Endothelial cell of hepatic sinusoid (primary cell): ENCODE results near the gene SLC6A2.

Source experiments
- in situ Hi-C: cut with HindIII; loops from 2 replicates; pipeline ENCODE4 v1.10.0; 2017; ENCODE audit warnings: low sequenced_read_pairs

SLC6A2 gene

DNA sequence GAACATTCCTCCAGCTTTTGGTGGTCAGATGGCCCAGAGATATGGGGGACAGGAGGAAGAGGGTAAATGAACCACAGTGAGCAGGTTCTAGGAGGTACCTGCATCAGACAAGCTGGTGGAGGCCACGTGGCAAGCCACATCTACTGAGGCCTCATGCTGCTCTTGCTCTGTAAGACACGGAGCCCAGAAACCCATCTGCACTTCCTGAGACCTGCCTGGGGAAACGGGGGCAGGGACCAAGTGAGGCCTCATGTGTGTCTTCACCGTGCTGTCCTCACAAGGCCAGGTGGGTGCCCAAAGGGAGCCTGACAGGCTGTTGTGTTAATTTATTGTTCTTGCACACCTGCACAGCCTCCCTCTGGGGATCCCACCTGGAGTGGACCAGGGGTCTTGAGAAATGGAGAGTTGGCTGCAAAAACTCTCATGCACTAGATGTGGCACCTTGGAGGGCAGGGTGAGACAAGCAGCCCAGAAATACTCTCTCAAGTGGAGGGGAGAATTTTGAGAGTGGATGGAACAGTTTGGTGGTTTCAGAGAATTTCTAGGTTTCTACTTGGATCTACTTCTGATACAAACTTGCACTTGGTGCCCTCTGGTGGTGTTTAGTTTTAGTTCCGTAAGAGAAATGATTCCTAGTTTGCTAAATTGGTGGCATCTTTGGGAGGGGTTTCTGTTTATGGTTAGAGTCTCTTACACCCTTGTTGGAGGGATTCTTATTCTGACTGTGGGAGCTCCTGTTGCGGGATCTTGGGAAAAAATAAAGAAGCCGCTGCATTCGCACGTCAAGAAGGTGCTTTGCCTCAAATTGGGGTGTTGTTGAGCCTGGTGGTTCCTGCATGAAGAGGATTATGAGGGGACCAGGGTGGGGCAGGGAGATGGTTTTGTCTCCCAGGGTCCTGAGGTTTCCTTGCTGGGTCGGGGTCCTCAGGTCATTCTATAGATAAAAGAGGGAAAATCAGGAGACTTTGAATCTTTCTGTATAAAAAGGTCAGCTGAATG is 47.5 kb downstream of the SLC6A2 start:
- in situ Hi-C loops: no loop called here

DNA sequence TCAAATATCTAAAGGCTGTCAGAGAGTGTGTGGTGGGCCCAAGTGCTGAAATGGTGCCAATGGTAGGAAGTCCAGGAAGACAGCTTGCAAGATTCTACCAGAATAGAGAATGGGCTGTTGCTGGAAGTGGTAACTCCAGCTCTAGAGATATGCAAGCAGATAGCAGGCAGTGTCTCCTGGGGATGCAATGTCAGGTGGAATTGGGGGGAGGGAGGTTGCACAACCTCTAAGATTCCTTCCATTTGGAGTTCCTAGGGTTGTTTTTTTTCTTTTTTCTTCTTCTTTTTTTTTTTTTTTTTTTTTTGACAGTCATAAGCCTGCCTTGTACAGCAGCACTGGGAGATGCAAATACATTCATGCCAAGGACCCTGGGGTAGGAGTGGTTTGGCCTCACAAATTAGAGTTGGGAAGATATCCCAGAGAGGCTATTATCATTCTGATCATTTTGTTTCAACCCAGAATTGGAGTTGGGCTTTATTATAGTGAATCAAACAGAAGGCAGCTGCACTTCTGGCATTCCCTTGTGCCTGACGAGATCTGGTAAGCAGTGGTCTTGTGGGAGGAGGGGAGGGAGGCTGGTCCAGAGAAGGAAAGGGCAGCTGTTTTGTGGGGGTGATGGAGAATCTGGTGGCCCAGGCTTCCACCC is 51.1 kb downstream of the SLC6A2 start:
- in situ Hi-C loops: no loop called here

DNA sequence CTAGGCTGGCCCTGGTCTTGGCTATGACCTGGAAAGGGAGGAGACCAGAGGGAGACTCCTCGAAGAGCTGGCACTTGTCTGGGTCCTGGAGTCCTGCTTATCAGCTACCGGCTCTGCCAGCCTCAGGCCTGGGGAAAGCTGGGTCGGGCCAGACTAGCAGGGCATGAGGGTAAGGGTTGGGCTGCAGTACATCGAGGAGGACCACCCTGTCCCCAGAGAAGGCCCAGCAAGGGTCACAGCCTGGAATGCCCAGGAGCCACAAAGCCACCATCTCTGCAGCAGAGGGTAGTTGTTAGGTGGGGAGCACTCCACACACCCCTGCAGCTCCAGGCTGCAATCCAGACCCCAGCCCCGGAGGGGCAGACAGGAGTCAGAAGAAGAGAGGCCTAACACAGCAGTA is 54.0 kb downstream of the SLC6A2 start:
- in situ Hi-C loops: no loop called here

DNA sequence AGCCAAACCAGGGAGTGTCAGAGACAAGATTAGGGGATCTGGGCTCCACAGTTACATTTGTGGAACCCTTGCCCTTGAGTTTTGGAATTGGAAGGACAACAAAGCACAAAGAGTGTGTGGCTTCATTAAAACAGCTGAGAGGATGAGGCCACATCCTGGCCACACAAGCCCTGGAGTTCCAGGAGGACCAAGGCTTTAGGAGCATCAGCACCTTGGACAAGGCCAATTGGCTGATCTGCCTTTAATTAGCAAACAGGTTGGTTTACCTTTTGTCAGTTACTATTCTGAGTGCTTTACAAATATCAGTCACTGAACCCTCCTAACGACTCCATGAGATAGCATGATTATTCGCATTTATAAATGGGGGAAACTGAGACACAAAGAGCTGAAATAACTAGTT is 54.7 kb downstream of the SLC6A2 start:
- in situ Hi-C loops: no loop called here

DNA sequence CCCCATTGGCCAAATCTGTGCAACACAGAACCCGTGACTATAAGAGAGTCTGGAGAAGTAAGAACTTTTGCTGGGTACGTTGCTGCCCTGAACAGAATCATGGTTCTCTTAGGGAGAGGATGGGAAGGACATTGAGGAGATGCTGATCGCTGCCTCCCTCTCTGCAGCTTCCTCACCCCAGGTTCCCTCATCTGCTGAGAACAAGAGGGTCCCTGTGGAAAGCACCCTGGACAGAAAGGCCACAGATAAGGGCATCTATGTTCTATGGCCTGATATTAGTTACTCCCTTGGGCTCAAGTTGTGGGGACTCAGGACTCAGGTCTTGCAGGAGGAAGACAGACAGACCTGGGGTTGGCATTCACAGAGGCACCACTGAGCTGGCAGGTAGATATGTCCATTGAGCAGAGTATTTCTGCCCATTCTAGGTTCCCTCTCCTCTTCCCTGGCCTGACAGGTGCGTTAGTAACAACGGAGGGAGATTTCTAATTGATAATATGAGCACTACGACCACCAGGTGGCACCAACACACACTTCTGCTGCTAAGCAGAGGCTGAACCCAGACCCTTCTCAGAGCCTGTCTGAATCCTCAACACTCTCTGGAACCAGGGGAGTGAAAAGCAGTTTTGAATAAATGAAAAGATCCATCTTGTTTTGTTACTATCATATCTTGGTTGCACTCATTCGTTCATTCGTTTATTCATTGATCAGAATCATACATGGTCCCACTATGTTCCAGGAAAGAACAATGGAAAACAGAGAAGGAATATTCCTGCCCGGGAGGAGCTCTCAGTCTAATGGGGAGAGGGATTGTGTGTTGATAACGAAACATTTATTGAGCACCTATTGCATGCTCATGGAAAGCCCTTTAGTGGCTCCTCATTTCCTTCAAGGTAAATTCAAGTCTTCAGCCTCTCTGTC is 56.4 kb downstream of the SLC6A2 start:
- in situ Hi-C loops: no loop called here

DNA sequence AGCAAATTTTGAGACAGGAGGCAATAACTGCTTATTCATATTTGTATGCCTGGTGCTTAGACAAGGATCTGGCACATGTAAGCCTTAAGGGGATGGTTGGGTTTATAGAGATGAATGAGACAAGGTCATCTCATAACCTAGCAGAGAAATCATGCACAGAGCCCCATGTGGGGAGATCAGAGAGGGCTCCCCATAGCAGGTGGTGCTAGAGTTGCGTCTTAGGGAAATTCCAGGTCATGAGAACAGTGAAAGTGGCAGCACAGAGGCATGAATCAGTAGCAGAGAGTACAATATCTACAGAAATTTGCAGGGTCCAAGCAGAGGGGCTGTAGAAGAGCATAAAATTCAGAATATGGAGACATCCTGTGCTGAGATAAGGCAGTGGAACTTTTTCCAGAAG is 57.3 kb downstream of the SLC6A2 start:
- in situ Hi-C loops: no loop called here

DNA sequence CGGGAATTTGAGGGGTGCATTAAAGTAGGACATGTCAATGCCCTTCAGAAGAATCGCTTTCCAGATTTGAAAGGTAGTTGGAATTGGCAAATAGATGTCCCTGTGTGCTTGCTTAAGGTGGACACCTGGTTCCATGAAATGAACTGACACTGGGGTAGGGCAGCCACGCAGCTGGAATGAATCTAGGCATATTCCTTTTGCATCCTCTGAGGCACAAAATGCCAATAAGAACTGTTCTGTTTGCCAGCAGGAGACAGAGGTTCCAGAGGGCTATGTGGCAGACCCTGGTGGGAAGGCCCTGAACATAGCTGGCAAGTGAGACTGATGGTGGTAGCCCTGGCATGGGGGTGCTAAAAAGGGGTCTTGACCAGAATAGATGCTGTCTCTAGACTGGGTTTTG is 61.5 kb downstream of the SLC6A2 start:
- in situ Hi-C loops: no loop called here

DNA sequence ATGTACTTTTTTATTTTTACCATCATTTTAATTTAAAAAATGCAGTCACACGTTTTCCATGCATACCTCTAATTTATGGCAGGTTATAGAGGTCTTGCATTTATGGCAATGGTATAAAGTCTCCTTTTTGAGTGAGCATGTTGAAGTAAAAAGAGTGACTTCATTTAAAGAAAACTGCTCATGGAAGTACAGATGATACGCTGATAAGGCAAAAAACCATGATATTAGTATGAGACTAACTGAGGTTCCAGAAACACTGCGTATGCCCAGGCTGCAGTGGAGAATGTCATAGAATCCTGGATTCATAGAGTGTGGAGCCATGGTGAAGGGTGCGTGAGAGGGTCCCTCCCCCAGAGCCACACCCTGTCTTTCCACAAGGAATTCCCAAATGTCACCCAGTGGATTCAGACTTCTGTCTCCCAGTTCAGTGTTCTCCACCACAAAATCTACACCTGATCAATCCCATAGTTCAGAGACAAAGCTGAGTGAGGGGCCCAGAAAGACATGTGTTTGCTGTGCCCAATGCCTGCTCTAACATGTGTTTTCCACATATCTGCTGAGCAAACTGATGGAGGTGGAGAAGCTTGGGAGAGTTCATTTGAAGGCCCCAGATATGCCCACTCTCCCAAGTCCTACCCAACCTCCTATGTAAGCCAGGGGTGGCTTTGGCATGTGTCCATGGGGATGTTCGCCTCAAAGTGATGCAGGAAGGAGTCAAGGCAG is 69.4 kb downstream of the SLC6A2 start:
- in situ Hi-C loops: no loop called here

DNA sequence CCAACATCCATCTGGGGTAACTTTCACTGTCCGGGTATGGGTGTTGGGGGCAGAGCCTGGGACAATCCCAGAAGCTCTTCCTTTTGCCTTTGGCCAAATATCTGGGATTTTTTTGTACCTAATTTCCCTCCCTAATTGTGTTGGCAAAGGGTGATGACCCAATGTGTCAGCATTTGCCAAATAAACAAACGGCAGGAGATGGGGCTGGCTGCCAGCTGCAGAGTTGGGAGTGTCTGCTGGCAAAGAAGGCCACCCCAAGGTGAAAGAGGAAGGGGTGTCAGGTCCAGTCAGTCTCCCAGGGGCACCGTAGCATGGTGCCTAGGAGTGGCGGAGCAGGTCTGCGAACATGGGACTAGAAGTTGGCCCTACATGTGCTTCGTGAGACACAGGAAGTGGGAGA is 73.0 kb downstream of the SLC6A2 start:
- in situ Hi-C loops: no loop called here

DNA sequence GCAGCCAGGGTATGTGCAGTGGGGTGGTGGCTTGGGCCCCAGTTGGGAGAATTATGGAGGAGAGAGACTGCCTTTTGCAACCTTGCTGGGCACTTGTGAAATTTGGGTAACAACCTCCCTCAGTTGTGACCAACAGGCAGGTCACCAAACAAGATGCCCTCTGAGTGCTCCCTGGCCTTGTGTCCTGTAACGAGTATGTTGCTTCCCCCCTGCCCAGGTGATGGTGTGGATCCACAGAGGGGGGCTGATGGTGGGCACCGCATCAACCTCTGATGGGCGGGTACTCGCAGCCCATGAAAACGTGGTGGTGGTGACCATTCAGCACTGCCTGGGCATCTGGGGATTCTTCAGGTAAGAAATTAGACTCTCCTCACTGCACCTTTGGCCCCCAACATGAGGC is 74.3 kb downstream of the SLC6A2 start:
- in situ Hi-C loops: no loop called here

DNA sequence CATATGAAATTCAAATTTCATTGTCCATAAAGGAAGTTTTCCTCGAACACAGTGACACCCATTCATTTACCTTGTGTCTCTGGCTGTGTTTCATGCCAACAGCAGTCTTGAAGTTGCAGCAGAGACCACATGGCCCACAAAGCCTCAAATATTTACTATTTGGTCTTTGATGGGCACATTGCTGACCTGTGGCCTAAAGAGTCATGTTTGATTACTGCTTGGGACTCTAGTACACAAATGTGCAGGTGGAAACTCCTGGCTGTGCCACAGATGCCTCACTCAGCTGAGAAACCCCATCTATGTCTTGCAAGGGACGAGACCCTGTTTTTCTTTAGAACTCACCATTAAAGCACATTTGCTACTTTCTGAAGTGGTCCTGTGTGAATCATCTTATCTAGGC is 76.7 kb downstream of the SLC6A2 start:
- in situ Hi-C loops: no loop called here

DNA sequence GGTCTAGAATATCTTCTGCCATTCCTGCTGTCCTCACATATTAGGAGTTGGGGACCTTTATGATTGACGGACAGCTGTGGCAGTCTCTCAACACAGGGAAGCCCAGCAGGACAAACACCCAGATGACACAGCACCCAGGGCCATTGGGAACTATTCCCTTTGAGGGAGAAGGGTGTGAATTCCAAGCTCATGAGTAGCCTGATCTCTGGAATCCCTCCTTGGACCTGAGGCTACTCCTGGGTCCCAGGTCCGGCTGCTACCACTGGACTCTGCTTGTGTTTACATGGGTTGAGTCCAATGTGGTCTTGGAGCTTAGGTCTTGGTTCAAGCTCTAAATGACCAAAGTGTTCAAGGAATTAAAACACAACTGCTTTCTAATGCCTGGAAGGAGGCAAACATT is 78.9 kb downstream of the SLC6A2 start:
- in situ Hi-C loops: no loop called here

DNA sequence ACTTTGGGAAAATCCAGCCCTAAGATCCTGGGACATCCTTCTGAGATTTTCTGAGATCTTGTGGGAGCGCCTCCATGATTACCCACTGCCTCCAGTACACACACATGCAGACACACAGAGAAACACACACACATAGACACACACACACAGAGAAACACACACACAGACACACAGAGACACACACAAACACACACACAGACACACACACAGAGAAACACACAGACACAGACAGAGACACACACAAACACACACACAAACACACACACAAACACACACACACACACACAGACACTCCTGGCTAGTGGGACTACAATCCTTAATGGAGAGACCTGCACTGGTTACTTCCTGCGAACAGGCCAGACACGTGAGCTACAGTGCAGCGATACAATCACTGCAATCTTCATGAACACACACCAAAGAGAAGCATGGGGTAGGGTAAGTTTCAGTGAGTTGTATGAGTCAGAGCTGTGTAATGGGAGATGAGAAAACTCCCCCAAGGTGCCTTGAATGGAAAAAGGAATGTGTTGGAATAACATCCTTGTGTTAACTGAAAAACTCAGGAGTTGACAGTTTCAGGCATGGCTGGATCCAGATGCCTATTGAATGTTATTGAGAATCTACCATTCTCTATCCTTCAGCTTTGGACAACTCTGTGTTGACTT is 79.5 kb downstream of the SLC6A2 start:
- in situ Hi-C loops: no loop called here

DNA sequence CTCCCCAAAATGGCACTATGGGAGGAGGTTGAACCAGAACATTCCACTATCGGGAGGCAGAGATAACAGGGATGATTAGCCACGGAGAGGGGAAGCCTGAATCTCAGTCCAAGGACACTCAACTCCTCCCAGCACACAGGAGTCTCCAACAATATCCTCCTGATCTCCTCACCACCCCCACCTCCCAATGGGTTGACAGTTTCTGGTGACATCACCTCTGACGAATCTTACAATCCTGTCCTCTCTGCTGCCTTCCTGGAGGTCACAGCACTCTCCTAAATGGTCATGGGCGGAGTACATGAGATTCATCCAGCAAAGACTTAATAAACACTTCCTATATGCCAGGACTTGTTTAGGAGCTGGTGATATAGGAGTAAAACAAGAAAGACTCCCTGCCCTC is 80.9 kb downstream of the SLC6A2 start:
- in situ Hi-C loops: no loop called here

DNA sequence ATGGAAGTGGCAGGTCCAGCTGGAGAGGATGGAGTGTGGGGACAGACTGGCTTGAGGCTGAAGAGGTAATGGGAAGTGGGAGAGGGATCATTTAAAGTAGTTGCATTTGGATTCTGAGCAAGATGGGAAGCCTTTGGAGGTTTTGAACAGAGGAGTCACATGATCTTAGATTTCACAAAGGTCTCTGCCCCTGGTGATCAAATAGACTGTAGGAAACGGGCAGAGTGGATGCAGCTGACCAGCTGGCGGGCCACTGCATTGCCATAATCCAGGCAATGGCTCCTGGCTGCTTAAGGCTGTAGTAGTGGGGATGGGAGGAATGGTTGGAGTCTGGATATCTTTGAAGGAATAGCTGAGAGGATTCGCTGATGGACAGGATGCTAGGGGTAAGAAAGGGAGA is 81.5 kb downstream of the SLC6A2 start:
- in situ Hi-C loops: no loop called here

DNA sequence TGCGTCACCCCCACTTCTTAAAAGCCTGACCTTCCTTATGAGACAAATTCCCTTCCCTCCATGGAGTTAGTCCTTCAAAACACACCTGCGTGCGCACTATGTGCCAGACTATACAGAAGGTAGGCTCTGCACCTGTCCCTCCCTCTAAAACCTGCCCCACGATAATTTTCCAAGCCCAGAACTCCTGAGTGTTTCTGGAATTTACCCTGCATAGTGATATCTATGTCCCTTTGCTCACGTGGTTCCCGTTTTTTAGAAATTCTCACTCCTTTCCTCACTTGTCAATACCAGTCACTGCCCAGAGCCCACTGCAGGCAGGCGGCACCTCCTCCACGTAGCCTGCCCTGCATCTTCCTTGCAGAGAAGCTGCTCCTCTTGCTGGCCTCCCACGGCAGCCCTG is 82.2 kb downstream of the SLC6A2 start:
- in situ Hi-C loops: no loop called here

DNA sequence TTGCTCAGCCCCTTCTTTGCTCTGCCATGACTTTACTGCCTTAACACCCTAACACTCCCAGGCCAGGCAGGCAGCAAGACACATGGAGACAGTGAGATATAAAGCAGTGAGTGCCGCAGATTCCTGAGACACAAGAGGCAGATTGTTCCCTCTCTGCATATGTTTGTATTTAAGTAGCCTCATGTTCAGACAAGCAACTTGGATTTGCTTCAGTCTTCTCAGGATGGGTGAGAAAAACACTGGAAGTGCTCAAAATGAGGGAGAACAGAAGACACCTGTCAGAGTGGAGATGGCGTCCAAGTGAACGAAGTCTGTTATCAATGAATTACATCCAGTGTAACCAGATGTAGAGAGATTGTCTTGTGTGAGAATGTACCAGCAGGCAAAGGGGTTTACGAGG is 90.3 kb downstream of the SLC6A2 start:
- in situ Hi-C loops: no loop called here

DNA sequence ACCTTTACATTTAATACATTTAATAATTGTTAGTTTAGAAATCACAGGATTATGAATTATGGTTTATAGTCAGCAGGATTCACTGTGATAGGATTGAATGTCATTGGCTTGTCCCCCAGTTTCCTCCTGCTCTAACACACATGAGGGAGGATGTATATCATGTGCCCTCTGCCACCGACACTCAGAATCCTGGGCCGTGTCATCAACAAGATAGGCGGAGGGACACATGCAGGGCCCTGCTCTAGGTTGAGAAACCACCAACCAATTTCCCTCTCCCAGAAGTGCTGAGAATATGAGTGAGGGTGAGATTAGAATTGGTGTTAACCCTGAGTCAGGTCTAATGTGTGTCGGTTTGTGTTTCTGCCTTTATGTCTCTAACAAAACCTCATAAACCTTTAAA is 92.0 kb downstream of the SLC6A2 start:
- in situ Hi-C loops: no loop called here

DNA sequence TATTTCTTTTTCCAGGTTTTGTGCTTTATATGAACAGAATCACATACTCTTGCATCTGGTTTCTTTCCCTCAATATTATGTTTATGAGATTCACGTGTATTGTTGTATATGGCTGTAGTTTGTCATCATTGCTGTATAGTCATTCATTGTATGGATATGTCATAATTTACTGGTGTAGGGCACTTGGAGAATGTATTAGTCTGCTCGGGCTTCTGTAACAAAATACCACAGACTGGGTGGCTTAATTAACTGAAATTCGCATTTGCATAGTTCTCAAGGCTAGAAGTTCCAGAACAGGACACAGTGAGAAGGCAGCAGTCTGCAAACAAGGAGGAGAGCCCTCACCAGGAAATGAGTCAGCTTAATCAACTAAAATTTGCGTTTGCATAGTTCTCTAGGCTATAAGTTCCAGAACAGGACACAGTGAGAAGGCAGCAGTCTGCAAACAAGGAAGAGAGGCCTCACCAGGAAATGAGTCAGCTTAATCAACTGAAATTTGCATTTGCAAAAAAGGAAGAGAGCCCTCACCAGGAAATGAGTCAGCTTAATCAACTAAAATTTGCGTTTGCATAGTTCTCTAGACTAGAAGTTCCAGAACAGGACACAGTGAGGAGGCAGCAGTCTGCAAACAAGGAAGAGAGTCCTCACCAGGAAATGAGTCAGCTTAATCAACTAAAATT is 96.8 kb downstream of the SLC6A2 start:
- in situ Hi-C loops: loop anchor here (25.0 kb wide), 1 partner anchor 360 kb away; no protein-coding TSS in a partner anchor
